Transverse colon (tissue), 4 donors: ENCODE results near the gene TXNRD3.

Experiments
- CTCF ChIP-seq, 5 experiments: fragments of 200-600 bp in 3 of 5; fragments of 450-650 bp in 2 of 5; sonication (generic) in 3 of 5; IDR thresholded peaks; 1 replicate in 2 of 5; 2 replicates in 3 of 5; pipeline ENCODE4 v1.5.1; 2016 to 2017; ENCODE audit warnings: antibody characterized with exemption in 5 of 5, inconsistent platforms in 3 of 5, mild to moderate bottlenecking in 2 of 5, moderate library complexity in 1 of 5
- EP300 ChIP-seq: sonication (generic); formaldehyde crosslinking; IDR thresholded peaks from one replicate; pipeline ENCODE4 v1.6.1; 2017; ENCODE audit warnings: antibody characterized with exemption, low read depth
- POLR2A ChIP-seq: fragments of 450-650 bp; IDR thresholded peaks from one replicate; pipeline ENCODE4 v1.6.1; 2016; ENCODE audit warnings: antibody characterized with exemption, mild to moderate bottlenecking, moderate library complexity
- POLR2AphosphoS5 ChIP-seq, 3 donors: sonication (generic); formaldehyde crosslinking; IDR thresholded peaks; one replicate each; pipeline ENCODE4 v1.6.1; 2016; ENCODE audit warnings: antibody characterized with exemption in 3 of 3

GRCh38 chr3:126621627-126622345, 33.1 kb downstream of the TXNRD3 start:
- TF ChIP-seq CTCF (IDR thresholded peaks at IDR 0.05) (no peak), POLR2A (no peak), POLR2AphosphoS5 (IDR thresholded peaks at IDR 0.05) (no peak), EP300 (no peak)
